MM.1S (cell line): ENCODE data around the gene COL9A2.

ENCODE experiments used
- DNase-seq: peaks from one replicate; pipeline ENCODE4 v3.0.0-alpha.2; 2015
- H2AFZ ChIP-seq: fragments of 300-600 bp; sonication (generic); 2 replicates; pipeline ENCODE4 v1.6.0; 2016; ENCODE audit warnings: antibody characterized with exemption, low read length
- H3F3A ChIP-seq: fragments of 300-600 bp; sonication (generic); 2 replicates; pipeline ENCODE4 v1.6.1; 2016; ENCODE audit warnings: mild to moderate bottlenecking, antibody characterized with exemption, low read length, moderate library complexity, mixed read lengths; ENCODE audit not compliant: insufficient read depth
- H3K27ac ChIP-seq: fragments of 300-600 bp; sonication (generic); 2 replicates; pipeline ENCODE4 v1.5.1; 2016; ENCODE audit warnings: mild to moderate bottlenecking, low read length
- H3K27me3 ChIP-seq: fragments of 300-600 bp; sonication (generic); replicated peaks from 2 replicates; pipeline ENCODE4 v1.6.0; 2016; ENCODE audit warnings: low read length; ENCODE audit not compliant: insufficient read depth
- H3K36me3 ChIP-seq: fragments of 300-600 bp; sonication (generic); replicated peaks from 2 replicates; pipeline ENCODE4 v1.6.1; 2016; ENCODE audit warnings: mild to moderate bottlenecking, low read length, mixed read lengths; ENCODE audit not compliant: insufficient read depth
- H3K4me1 ChIP-seq: fragments of 300-600 bp; sonication (generic); 2 replicates; pipeline ENCODE4 v1.6.1; 2016; ENCODE audit warnings: low read length, mixed read lengths
- H3K4me2 ChIP-seq: fragments of 300-600 bp; sonication (generic); 2 replicates; pipeline ENCODE4 v1.6.0; 2016; ENCODE audit warnings: low read depth, low read length
- H3K4me3 ChIP-seq: fragments of 300-600 bp; sonication (generic); 2 replicates; pipeline ENCODE4 v1.5.1; 2016; ENCODE audit warnings: low read length, mixed read lengths
- H3K79me2 ChIP-seq: fragments of 300-600 bp; sonication (generic); 2 replicates; pipeline ENCODE4 v1.6.1; 2016; ENCODE audit warnings: mixed run types, low read length, mixed read lengths
- H3K9ac ChIP-seq: fragments of 300-600 bp; sonication (generic); 2 replicates; pipeline ENCODE4 v1.6.1; 2016; ENCODE audit warnings: low read length, mixed read lengths
- H3K9me2 ChIP-seq: fragments of 300-600 bp; sonication (generic); replicated peaks from 2 replicates; pipeline ENCODE4 v1.6.1; 2016; ENCODE audit warnings: mild to moderate bottlenecking, low read length, mixed read lengths; ENCODE audit not compliant: insufficient read depth
- H3K9me3 ChIP-seq: fragments of 300-600 bp; sonication (generic); replicated peaks from 2 replicates; pipeline ENCODE4 v1.6.1; 2016; ENCODE audit warnings: mild to moderate bottlenecking, low read length, mixed read lengths; ENCODE audit not compliant: insufficient read depth
- H4K20me1 ChIP-seq: fragments of 300-600 bp; sonication (generic); 2 replicates; pipeline ENCODE4 v1.6.1; 2016; ENCODE audit warnings: mild to moderate bottlenecking, low read length, moderate library complexity, mixed read lengths; ENCODE audit not compliant: insufficient read depth
- EZH2 ChIP-seq: fragments of 300-600 bp; sonication (generic); optimal IDR thresholded peaks from 2 replicates; pipeline ENCODE3; 2017; ENCODE audit warnings: low read depth, mild to moderate bottlenecking, antibody characterized with exemption, low read length, mixed read lengths
- EZH2phosphoT487 ChIP-seq: fragments of 300-600 bp; sonication (generic); IDR thresholded peaks from 2 replicates; pipeline ENCODE4 v1.6.1; 2018; ENCODE audit warnings: antibody characterized with exemption, low read length
- TF ChIP-seq, protein P1 (sequence below): fragments of 300-600 bp; sonication (generic); IDR thresholded peaks from 2 replicates; pipeline ENCODE4 v1.5.1; 2016; ENCODE audit warnings: antibody characterized with exemption, low read length, mixed read lengths

The COL9A2 gene

DNA sequence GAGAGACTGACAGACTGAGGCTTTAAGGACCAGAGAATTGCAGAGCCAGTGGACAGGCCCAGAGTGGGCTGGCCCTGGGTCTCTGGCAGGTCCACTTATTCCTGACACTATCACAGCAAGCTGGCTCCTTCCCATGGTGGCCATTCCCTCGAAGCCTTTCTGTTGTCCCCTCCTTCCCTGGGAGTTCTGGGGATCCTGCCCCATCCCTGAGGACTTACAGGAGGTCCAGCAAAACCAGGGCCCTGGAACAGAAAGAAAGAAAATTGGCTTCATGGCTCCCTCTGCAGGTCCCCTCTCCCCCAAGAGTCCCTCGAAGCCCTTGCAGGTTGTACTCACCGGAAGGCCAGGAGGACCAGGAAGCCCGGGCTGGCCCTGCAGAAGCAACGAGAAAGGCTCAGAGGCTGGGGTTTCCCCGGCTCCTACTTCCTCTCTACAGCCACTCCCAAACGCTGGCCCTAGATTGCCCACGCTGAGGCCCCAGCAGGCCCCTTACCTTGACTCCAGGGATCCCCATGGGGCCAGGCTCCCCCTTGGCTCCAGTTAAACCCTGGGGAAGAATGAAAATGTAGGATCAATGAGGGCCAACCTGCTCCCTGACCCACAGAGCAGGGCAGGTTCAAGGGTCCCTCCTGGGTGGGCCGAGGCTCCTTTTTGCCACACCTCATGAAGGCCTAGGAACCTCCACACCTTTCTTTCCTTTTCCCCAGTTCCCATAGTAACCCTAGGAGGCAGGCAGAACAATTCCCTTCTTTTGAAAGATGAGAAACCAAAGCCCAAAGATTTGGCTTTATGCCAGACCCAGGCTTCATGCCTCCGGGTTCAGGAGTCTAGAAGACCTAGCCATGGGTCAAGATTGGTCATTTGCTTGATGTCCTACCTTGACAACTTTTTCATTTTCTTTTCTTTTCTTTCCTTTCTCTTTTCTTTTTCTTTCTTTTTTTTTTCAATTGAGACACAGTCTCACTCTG lies 4.6 kb downstream of the COL9A2 start:
- Histone ChIP-seq H3K9me3 (no peaks in the 10 kb centered on the region), H3K9ac (no peak overlapping the region; the same call in 1 of the 2 replicates), H3K4me3 (peak overlapping the region; percentile 26; the same call in 1 of the 2 replicates), H3F3A (no peaks in the 10 kb centered on the region), H3K79me2 (no peaks in the 10 kb centered on the region), H3K36me3 (no peaks in the 10 kb centered on the region), H3K27ac (no peak overlapping the region), H2AFZ (peak overlapping the region; percentile 85), H3K4me1 (peaks cover 24% of the 10 kb centered on the region), H3K27me3 (peaks cover 14% of the 10 kb centered on the region), H3K4me2 (peak overlapping the region; percentile 56), H3K9me2 (no peaks in the 10 kb centered on the region), H4K20me1 (no peaks in the 10 kb centered on the region)
- TF ChIP-seq, protein P1, sequence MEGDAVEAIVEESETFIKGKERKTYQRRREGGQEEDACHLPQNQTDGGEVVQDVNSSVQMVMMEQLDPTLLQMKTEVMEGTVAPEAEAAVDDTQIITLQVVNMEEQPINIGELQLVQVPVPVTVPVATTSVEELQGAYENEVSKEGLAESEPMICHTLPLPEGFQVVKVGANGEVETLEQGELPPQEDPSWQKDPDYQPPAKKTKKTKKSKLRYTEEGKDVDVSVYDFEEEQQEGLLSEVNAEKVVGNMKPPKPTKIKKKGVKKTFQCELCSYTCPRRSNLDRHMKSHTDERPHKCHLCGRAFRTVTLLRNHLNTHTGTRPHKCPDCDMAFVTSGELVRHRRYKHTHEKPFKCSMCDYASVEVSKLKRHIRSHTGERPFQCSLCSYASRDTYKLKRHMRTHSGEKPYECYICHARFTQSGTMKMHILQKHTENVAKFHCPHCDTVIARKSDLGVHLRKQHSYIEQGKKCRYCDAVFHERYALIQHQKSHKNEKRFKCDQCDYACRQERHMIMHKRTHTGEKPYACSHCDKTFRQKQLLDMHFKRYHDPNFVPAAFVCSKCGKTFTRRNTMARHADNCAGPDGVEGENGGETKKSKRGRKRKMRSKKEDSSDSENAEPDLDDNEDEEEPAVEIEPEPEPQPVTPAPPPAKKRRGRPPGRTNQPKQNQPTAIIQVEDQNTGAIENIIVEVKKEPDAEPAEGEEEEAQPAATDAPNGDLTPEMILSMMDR: no peak
- TF ChIP-seq EZH2phosphoT487: no peak
- no peak for TF ChIP-seq EZH2
- DNase-seq: no peak

DNA sequence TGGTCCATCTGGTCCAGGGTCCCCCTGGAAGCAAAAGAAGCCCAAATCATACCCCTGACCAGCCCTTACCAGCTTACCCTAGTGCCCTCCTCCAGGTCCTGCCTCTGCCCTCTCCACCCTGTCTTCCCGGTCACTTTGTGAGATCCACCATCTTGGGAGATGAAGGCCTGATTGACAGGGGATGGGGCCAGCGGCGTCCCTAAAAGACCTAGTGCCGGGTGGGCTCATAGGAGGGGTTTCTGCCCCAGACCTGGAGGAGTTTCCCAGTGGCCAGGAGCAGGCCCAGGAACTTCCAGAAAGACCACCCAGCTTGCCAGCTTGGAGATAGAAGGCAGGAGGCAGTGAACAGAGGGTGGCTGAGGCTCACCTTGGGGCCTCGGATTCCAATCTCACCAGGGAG lies 5.4 kb downstream of the COL9A2 start:
- Histone ChIP-seq H3K79me2 (no peaks in the 10 kb centered on the region), H3K4me3 (0 out of 2 replicates have a peak overlapping the region, but pooled peaks have one; percentile 26), H3K27me3 (peaks cover 11% of the 10 kb centered on the region), H3K9me2 (no peaks in the 10 kb centered on the region), H3K27ac (no peak overlapping the region), H3F3A (no peaks in the 10 kb centered on the region), H3K4me2 (peak overlapping the region; percentile 56; the same call in 1 of the 2 replicates), H3K36me3 (no peaks in the 10 kb centered on the region), H4K20me1 (no peaks in the 10 kb centered on the region), H3K4me1 (peaks cover 24% of the 10 kb centered on the region), H2AFZ (peak overlapping the region; percentile 85; the same call in 1 of the 2 replicates), H3K9me3 (no peaks in the 10 kb centered on the region), H3K9ac (no peak overlapping the region)
- TF ChIP-seq EZH2 (no peak), EZH2phosphoT487 (no peak)
- TF ChIP-seq, protein P1: no peak
- no peak for DNase-seq

DNA sequence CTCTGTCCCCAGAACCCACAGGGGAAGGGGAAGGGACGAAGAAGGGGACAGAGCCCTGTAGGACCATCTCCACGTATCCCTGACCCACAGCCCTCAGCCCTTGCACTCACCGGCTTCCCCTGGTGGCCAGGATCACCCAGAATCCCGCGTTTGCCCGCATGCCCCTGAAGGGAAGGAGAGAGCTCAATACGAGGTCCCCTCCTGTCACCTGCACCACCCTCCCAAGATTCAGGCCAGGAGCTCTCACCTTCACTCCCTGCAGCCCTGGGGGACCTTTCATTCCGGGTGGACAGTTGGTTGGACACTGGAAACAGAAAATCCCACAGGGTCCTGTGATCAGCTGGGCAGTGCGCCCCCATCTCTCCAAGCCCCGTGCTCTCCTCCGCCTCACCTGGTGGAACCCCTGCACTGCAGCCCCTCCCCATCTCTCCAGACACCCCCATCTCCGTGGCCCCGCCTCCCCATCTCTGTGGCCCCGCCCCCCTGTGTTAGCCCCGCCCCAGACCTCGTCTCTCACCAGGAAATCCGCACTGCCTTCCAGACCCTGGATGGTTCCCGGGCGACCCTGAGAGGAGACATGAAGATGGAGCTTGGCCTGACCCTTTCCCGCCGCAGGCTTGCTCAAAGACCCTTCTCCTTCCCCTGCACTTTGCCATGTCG lies 6.0 kb downstream of the COL9A2 start:
- H3K9ac ChIP-seq: no peak overlapping the region
- no peak overlapping the region for H3K4me3 ChIP-seq
- H4K20me1 ChIP-seq: no peaks in the 10 kb centered on the region
- H3F3A ChIP-seq: no peaks in the 10 kb centered on the region
- TF ChIP-seq, protein P1: peak; percentile 8; the same call in 1 of the 2 replicates
- TF ChIP-seq EZH2phosphoT487 (no peak), EZH2 (no peak)
- H3K79me2 ChIP-seq: no peaks in the 10 kb centered on the region
- peaks cover 23% of the 10 kb centered on the region for H3K4me1 ChIP-seq
- H3K9me3 ChIP-seq: no peaks in the 10 kb centered on the region
- DNase-seq: no peak
- H3K27ac ChIP-seq: no peak overlapping the region
- H3K36me3 ChIP-seq: no peaks in the 10 kb centered on the region
- no peaks in the 10 kb centered on the region for H3K9me2 ChIP-seq
- H2AFZ ChIP-seq: no peak overlapping the region
- H3K27me3 ChIP-seq: peaks cover 8% of the 10 kb centered on the region
- no peak overlapping the region for H3K4me2 ChIP-seq
